ENCODE data around the gene GSTP1.
"Not testable (repeated sequence)": the region's sequence is repeated elsewhere in the genome, so short reads cannot be mapped to it uniquely, and the experiment has no call there.

Gene GSTP1

DNA sequence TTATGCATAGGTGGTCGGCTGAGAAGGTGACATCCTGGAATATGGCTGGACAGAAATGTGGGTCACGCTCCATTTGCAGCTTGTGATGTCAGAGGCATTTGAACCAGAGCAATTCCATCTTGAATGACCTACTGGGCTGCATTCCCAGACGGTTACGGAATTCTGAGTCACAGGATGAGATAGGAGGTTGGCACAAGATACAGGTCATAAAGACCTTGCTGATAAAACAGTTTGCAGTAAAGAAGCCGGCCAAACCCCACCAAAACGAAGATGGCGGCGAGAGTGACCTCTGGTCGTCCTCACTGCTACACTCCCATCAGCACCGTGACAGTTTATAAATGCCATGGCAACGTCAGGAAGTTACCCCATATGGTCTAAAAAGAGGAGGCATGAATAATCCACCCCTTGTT is 19.9 kb upstream of the GSTP1 start:
- not testable (repeated sequence) for DNase-seq (ENCODE audit: low spot score)

- DNase-seq (ENCODE audit: low spot score) = no peak
These were observed 19.4 kb upstream of the GSTP1 start for GRCh38 chr11:67564230-67564629.

DNA sequence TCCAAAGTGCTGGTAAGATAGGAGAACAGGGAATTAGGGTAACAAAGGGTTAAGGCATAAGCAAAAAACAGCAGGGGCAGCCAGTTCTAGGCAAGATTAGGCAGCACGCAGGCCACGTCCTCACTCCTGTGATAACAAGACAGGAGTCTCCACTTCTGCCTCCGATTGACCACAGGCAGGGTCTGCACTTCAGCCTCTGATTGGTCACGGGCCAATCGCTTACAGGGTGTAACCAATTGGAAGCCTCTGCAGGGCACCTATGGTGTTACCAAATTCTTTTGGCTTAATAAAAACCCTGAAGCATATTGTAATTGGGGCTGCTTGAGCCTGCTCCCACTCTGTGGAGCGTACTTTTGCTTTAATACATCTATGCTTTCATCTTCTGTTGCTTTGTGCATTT is 12.2 kb upstream of the GSTP1 start:
- DNase-seq (ENCODE audit: low spot score) = no peak

- DNase-seq (ENCODE audit: low spot score) = no peak
These were observed 11.3 kb upstream of the GSTP1 start for GRCh38 chr11:67572305-67572704.

GRCh38 chr11:67572747-67573419 is 10.7 kb upstream of the GSTP1 start:
- peak; percentile 24 for DNase-seq (ENCODE audit: low spot score)

DNA sequence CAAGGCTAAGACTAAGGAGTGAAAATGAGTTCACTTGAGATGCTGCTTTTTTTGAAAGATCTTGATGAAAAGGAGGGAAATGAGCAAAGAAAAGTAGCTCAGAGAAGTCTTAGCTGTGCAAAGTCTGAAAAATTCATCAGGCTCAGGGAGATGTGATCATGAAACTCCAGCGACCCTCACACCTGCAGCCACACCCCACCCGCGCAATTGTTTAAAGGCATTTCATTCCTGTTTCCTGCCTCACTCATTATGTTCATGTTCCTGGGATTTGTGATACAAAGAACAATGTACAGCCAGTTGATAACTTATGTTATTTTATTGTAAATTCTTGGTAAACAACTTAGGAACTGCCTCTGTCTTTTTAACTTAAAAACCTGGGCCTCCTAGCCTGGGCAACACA is 8.7 kb upstream of the GSTP1 start:
- no peak for DNase-seq (ENCODE audit: low spot score)

DNA sequence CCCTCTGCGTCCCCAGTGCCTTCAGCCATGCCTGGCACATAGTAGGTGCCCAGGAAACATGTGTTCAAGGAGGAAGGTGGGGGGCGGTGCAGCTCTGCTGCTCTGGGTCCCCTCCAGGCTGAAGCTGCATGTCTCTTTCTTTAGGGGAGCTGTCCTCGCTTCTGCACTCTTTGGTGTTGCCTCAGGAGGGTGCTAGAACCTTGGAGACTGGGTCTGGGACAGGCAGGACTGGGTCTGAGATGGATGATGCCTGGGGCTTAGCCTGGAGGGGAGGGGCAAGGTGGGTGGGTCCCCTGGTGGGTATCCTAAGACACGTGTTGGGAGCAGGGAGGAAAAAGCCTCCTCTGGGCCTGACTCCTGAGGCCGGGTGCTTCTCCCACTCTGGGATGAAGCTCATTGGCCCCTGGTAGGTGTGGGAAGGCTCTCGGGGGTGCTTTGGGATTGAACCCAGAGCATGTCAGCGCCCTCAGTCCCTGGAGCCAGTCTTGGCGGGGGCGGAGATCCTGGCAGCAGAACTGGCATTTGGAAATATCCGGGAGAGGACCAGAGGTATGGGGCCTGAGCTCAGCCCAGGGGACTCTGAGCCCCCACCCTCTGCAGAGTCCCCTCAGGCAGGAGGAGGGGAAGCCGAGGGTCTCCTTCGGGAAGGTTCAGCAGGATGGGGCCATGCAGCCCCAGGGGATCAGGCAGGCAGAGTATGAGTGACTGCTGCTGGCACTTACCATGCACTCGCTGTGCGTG is 6.7 kb upstream of the GSTP1 start:
- DNase-seq (ENCODE audit: low spot score) = no peak

GRCh38 chr11:67577951-67578350 is 5.7 kb upstream of the GSTP1 start:
- no peak for DNase-seq (ENCODE audit: low spot score)

GRCh38 chr11:67581469-67581868 is 2.1 kb upstream of the GSTP1 start:
- no peak for DNase-seq (ENCODE audit: low spot score)

- DNase-seq (ENCODE audit: low spot score) = no peak
These were observed 1.6 kb upstream of the GSTP1 start for GRCh38 chr11:67582011-67582410.

DNA sequence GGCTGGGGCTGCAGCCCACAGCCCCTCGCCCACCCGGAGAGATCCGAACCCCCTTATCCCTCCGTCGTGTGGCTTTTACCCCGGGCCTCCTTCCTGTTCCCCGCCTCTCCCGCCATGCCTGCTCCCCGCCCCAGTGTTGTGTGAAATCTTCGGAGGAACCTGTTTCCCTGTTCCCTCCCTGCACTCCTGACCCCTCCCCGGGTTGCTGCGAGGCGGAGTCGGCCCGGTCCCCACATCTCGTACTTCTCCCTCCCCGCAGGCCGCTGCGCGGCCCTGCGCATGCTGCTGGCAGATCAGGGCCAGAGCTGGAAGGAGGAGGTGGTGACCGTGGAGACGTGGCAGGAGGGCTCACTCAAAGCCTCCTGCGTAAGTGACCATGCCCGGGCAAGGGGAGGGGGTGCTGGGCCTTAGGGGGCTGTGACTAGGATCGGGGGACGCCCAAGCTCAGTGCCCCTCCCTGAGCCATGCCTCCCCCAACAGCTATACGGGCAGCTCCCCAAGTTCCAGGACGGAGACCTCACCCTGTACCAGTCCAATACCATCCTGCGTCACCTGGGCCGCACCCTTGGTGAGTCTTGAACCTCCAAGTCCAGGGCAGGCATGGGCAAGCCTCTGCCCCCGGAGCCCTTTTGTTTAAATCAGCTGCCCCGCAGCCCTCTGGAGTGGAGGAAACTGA is 731 bp downstream of the GSTP1 start:
- DNase-seq (ENCODE audit: low spot score) = peak; percentile 5

DNA sequence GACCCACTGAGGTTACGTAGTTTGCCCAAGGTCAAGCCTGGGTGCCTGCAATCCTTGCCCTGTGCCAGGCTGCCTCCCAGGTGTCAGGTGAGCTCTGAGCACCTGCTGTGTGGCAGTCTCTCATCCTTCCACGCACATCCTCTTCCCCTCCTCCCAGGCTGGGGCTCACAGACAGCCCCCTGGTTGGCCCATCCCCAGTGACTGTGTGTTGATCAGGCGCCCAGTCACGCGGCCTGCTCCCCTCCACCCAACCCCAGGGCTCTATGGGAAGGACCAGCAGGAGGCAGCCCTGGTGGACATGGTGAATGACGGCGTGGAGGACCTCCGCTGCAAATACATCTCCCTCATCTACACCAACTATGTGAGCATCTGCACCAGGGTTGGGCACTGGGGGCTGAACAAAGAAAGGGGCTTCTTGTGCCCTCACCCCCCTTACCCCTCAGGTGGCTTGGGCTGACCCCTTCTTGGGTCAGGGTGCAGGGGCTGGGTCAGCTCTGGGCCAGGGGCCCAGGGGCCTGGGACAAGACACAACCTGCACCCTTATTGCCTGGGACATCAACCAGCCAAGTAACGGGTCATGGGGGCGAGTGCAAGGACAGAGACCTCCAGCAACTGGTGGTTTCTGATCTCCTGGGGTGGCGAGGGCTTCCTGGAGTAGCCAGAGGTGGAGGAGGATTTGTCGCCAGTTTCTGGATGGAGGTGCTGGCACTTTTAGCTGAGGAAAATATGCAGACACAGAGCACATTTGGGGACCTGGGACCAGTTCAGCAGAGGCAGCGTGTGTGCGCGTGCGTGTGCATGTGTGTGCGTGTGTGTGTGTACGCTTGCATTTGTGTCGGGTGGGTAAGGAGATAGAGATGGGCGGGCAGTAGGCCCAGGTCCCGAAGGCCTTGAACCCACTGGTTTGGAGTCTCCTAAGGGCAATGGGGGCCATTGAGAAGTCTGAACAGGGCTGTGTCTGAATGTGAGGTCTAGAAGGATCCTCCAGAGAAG is 1.6 kb downstream of the GSTP1 start:
- peak; percentile 1 for DNase-seq (ENCODE audit: low spot score)

DNA sequence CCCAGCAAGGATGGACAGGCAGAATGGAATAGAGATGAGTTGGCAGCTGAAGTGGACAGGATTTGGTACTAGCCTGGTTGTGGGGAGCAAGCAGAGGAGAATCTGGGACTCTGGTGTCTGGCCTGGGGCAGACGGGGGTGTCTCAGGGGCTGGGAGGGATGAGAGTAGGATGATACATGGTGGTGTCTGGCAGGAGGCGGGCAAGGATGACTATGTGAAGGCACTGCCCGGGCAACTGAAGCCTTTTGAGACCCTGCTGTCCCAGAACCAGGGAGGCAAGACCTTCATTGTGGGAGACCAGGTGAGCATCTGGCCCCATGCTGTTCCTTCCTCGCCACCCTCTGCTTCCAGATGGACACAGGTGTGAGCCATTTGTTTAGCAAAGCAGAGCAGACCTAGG is 2.3 kb downstream of the GSTP1 start:
- no peak for DNase-seq (ENCODE audit: low spot score)

DNA sequence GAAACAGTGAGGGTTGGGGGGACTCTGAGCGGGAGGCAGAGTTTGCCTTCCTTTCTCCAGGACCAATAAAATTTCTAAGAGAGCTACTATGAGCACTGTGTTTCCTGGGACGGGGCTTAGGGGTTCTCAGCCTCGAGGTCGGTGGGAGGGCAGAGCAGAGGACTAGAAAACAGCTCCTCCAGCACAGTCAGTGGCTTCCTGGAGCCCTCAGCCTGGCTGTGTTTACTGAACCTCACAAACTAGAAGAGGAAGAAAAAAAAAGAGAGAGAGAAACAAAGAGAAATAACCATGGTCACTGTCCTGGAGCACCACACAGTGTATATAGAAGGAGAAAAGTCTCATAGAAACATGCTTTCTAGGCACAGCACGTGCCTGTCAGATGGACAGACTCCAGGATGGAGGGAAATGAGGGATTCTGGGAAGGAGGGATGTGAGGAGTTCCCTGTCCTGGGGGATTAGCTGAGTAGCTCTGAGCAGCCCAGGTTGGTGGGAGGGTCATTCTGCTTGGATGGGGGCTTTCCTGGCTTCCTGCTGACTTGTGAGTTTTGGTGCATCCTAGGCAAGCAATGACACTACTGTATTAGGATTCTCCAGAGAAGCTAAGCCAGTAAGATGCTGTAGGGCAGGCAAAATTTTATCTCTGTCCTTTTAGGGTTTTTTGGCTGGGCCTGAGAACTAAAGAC is 3.1 kb downstream of the GSTP1 start:
- DNase-seq (ENCODE audit: low spot score) = no peak

- DNase-seq (ENCODE audit: low spot score) = no peak
These were observed 4.5 kb downstream of the GSTP1 start for GRCh38 chr11:67588136-67588503.

- DNase-seq (ENCODE audit: low spot score) = not testable (repeated sequence)
These were observed 5.3 kb downstream of the GSTP1 start for GRCh38 chr11:67588899-67589415.

DNA sequence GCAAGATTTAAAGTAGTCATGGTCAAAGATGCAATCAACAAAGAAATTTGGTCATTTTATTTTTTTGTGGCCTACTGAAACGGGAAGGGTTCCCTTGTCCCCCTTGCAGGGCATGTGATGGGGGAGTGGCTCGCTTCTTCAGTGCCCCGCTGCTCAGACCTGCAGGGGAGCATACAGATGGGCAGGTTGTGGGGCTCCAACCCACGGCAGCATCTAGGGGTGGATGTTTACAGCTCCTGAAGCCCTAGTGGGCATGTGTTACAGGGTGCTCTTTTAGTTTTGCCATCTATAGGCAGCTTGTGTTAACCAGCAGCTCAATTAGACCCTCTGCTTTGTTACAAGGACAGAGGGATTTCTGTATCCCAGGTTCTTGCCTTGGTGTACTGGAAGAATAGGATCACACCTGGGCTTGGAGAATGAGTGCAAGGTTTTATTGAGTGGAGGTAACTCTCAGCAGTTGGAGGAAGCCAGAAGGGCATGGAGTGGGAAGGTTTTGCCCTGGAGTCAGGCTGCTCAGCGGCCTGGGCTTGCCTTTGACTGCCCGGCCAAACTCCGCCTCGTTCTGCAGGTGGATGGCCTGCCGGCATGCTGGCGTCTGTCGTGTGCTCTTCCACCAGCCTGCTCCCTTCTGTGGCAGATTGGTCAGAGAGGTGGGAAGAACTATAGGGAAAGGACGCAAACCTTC is 9.4 kb downstream of the GSTP1 start:
- DNase-seq (ENCODE audit: low spot score) = no peak

- no peak for DNase-seq (ENCODE audit: low spot score)
These were observed 9.9 kb downstream of the GSTP1 start for GRCh38 chr11:67593565-67593905.

DNA sequence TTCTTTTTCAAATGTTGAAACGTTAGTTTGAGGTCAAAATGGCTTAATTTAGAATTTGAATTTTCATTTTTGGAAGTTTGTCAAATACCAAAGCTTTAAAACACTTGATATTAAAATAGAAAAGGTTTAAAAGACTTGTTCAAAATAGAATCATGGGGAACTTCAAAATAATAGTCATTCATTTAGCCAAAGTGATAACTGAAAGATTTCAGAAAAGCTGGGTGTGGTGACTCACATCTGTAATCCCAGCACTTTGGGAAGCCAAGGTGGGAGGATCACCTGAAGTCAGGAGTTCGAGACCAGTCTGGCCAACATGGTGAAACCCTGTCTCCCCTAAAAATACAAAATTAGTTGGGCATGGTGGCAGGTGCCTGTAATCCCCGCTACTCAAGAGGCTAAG is 10.9 kb downstream of the GSTP1 start:
- DNase-seq (ENCODE audit: low spot score) = no peak

- DNase-seq (ENCODE audit: low spot score) = no peak
These were observed 13.2 kb downstream of the GSTP1 start for GRCh38 chr11:67596753-67597300.
